ENCODE data around the gene SERPING1. TPM values are rescaled to one million over a fixed set of nuclear protein-coding genes. Genes with fewer than 3 reads are reported as not detected.

SERPING1 gene
- total RNA-seq, result 169 and 221 TPM in 2 replicates

DNA sequence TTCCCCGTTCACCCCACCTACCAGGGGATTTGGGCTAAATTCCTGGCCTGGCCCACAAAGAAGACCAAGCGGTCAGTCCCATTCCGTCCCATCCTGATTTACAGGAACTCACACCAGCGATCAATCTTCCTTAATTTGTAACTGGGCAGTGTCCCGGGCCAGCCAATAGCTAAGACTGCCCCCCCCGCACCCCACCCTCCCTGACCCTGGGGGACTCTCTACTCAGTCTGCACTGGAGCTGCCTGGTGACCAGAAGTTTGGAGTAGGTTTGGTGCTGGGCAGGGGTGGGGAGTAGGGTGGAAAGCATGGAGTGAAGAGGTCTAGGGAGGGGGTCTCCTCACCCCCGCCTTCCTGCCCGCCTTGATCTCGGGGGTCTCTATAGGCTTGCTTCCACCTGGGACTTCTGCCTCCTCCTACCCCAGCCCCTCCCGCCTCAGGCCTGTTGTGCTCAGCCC, at the start of gene SERPING1:
SERPING1 (plus strand) TSS at position 225 of the 455 bp plus-strand sequence. CDS start 586 bp downstream, outside the sequence.

DNA sequence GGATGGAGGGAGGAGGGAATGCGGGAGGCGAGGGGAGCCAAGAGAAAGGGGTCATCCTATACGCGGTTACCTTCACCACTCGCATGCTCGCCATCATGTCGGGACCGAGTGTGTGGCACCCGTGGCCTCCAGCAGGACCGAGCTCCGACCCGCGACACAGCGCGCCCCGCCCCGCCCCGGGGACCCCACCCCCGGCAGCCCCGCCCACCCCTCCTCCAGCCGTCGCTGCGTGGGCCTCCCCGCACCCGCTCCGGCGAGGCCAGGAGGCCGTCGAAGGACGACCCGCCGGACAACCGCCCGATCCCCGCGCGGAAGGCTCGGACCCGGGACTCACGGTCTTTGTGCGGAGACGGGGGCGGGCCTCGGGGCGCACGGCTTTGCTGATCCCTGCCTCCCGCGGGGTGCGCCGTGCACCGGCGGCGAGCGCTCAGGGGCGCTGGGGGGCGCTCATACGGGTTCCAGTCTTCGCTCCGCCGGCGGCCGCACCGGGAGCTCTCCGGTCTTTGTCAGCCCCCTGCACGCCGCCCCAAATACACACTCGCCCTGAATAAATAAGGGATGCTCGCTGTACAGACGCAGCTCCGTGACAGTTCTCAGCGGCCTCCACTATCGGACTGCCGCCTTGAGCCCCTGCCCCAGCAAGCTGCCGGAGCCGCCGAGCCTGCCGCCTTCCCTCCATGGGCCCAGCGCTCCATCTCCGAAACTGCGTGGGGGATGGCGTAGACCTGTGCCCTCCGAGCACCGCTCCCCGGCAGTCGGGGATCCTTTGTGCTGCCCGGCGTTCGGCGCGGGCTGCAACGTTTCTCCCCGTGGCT, 29.8 kb upstream of the SERPING1 start, which contains the start of gene UBE2L6:
UBE2L6 (minus strand) TSS at position 158 of the 815 bp plus-strand sequence; CDS start at position 97, 61 bp downstream.

DNA sequence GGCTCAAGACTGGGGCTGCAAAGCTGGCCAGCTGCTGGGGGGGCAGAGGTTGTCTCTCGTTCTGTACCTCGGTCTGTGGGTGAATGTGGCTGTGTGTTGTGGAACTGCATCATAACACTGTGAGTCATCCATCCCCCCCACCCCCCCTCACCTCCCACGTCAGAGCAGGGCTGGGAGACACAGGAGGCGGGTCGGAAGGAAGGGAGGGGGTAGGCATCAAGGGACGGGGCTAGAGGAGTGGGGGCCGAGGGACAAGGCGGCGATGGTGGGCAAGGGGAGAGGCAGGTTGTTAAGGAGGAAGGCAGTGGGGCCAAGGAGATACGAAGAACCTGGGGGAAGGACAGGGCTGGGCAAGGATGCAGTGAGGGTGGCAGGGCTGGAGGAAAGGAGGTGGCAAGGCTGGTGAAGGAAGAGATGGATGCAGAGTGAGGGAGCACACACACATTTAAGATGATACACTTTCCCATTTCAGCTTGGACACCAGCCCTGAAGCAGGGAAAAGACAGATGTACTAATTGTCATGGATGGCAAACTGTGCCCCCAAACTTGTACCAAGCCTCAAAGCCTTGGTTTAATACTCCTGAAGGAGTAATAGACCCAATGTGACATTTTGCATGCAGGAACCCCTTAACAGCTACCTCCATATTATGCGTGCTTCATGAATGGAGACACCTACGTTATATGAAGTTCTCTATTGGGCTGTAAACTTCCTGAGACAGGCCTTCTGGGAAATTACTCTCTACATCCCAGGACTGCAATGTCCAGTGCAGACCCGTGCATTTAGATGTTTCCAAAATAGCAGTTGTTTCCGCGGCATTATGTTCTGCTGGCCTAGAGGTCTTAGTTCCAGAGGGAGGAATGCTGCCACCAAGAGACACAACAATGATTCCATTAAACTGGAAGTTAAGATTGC, 52.6 kb downstream of the SERPING1 start, which contains the start of gene YPEL4:
YPEL4 (minus strand) TSS at position 87 of the 913 bp plus-strand sequence. CDS start 2,805 bp downstream, outside the sequence.

DNA sequence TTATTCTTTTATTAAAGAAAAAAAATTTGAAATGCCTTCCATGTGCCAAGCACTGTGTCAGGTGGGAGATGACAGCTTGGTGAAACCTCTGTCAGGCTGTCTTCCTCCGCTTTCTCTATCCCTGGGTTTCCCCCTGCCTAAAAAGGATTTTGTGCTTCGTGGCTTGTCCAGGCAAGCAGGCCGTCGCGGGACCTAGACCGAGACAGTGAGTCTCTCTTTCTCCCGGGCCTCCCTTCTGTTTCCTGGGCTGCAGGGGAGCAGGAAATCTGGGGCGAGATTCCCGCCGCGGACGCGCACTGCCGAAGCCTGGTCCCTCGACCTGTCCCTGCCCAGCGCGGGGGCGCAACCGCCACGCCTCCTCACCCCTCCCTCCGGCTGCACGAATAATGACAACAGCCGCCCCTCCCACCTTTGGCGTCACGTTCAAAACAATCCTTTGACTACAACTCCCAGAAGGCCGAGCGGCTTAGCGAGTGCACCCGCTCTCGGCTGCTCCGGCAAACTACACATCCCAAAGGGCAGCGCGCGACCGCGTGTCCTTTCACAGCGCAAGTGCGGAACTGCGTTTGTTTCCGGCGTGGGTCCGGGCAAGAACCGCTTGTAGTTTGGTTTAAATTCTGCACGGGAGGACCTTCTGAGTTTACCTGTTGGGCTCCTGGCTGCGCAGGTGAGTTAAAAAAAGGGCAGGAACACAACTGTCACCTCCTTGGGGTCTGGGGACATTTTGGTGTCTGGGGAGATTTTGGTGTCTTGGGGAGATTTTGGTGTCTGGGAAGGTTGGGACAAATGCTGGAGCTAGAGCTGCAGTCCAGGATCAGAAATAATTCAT, 59.9 kb downstream of the SERPING1 start, which contains the start of gene CLP1:
CLP1 (plus strand) TSS at position 569 of the 829 bp plus-strand sequence. CDS start 1,715 bp downstream, outside the sequence.

Other genes starting within 250 kb of the SERPING1 start
- gene PRG3, start 216.5 kb upstream of the SERPING1 start, total RNA-seq, result not detected in 2 replicates
- not detected in 2 replicates for gene PRG2, start 207.0 kb upstream of the SERPING1 start, total RNA-seq
- 20.7 and 35.0 TPM in 2 replicates for gene SLC43A3, start 170.6 kb upstream of the SERPING1 start, total RNA-seq
- gene RTN4RL2, start 137.2 kb upstream of the SERPING1 start, total RNA-seq, result 1.1 TPM in 1 of 2 replicates, not detected in the other
- 8.6 and 14.6 TPM in 2 replicates for gene SLC43A1, start 82.0 kb upstream of the SERPING1 start, total RNA-seq
- gene TIMM10, start 66.9 kb upstream of the SERPING1 start, total RNA-seq, result 14.6 and 35.6 TPM in 2 replicates
- not detected in 2 replicates for gene SMTNL1, start 60.1 kb upstream of the SERPING1 start, total RNA-seq
- gene UBE2L6, start 30.0 kb upstream of the SERPING1 start, total RNA-seq, result 48.1 and 61.7 TPM in 2 replicates
- 0.16 TPM in 1 of 2 replicates, not detected in the other for gene YPEL4, start 52.2 kb downstream of the SERPING1 start, total RNA-seq
- 11.0 and 16.7 TPM in 2 replicates for gene CLP1, start 60.1 kb downstream of the SERPING1 start, total RNA-seq
- gene ZDHHC5, start 70.4 kb downstream of the SERPING1 start, total RNA-seq, result 40.6 and 44.6 TPM in 2 replicates
- 13.5 and 25.6 TPM in 2 replicates for gene MED19, start 114.5 kb downstream of the SERPING1 start, total RNA-seq
- 59.4 and 75.0 TPM in 2 replicates for gene TMX2, start 114.9 kb downstream of the SERPING1 start, total RNA-seq
- gene SELENOH, start 143.8 kb downstream of the SERPING1 start, total RNA-seq, result 94.4 and 139 TPM in 2 replicates
- gene BTBD18, start 154.1 kb downstream of the SERPING1 start, total RNA-seq, result not detected in 2 replicates
- 78.7 and 79.7 TPM in 2 replicates for gene CTNND1, start 164.1 kb downstream of the SERPING1 start, total RNA-seq